ENCODE results near the gene CSNK2A2. TPM values are rescaled to one million over a fixed set of nuclear protein-coding genes. Genes with fewer than 3 reads are reported as not detected.

CSNK2A2 gene
- total RNA-seq, 2 donors from 2014 or later: 72.6 to 84.5 TPM

DNA sequence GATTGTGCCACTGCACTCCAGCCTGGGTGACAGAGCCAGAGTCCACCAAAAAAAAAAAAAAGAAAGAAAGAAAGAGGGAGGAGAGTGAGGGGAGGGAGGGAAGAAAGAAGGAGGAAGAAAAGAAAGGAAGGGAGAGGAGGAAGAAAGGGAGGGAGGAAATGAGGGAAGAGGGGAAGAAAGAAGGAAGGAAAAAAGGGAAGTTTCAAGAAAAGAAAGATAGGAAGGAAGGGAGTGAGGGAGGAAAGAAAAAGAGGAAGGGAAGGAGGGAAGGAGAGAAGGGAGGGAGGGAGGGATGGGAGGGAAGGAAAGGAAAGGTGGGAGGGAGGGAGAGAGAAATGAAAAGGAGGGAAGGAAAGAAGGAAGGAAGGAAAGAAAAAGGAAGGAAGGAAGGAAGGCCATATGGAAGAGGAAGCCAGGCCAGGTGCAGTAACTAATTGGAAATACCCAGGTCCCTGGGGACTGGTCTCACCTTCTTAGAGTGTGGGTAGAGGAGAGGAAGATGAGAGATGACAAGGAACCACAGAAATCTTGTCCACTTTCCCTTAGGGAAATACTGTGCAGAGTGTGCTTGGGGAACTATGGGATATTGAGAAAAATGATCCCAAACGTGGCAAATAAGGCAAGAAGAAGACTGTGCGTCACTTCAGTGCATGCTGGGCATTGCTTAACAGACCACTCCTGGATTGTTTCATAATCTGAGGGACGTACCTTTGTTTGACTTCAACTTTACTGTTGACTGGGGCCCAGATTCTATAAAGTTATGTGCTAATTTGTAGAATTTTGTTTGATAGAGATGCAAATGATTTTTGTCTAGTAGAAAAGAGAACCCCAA, 15.1 kb upstream of the CSNK2A2 start:
- Mint-ChIP-seq H3K4me1 (ENCODE audit: low read depth in 2 of 2) (peaks cover 5 to 10% of the 10 kb centered on the region in 2 donors), H3K27ac (no peak overlapping the region), H3K9me3 (no peaks in the 10 kb centered on the region), H3K36me3 (no peaks in the 10 kb centered on the region), H3K27me3 (peaks cover 29 to 43% of the 10 kb centered on the region in 2 donors), H3K4me3 (no peak overlapping the region)
- DNase-seq (ENCODE audit: low spot score): no peak
- no peak for ATAC-seq

GRCh38 chr16:58211846-58212245, 13.9 kb upstream of the CSNK2A2 start:
- DNase-seq (ENCODE audit: low spot score) (no peak), ATAC-seq (no peak)
- no peak overlapping the region for H3K4me3 Mint-ChIP-seq
- H3K36me3 Mint-ChIP-seq: no peaks in the 10 kb centered on the region
- peaks cover 30 to 46% of the 10 kb centered on the region in 2 donors for H3K27me3 Mint-ChIP-seq
- peaks cover 5 to 10% of the 10 kb centered on the region in 2 donors for H3K4me1 Mint-ChIP-seq (ENCODE audit: low read depth in 2 of 2)
- no peaks in the 10 kb centered on the region for H3K9me3 Mint-ChIP-seq
- no peak overlapping the region for H3K27ac Mint-ChIP-seq

DNA sequence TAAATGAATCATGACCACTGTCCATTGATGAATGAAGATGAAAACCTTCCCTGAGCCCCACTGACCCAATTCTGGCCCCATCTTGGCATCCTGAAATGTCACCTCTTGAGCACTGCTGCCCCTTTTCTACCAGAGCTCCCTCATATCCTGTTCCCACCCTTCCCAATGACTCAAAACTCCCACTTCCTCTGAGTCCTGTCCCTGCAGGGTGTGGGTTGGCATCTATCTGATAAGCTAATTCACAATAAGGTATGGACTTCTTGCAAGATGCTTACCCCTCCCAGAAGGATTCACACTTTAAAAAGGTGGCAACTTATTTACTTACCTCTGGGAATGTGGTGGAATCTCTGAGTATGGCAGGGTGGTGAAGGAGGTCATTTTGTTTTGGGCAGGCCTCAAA, 13.3 kb upstream of the CSNK2A2 start:
- Mint-ChIP-seq H3K4me1 (ENCODE audit: low read depth in 2 of 2) (peaks cover 5 to 10% of the 10 kb centered on the region in 2 donors), H3K27ac (no peak overlapping the region), H3K9me3 (no peaks in the 10 kb centered on the region), H3K36me3 (no peaks in the 10 kb centered on the region), H3K27me3 (peaks cover 35 to 51% of the 10 kb centered on the region in 2 donors), H3K4me3 (no peak overlapping the region)
- ATAC-seq (no peak), DNase-seq (ENCODE audit: low spot score) (no peak)

DNA sequence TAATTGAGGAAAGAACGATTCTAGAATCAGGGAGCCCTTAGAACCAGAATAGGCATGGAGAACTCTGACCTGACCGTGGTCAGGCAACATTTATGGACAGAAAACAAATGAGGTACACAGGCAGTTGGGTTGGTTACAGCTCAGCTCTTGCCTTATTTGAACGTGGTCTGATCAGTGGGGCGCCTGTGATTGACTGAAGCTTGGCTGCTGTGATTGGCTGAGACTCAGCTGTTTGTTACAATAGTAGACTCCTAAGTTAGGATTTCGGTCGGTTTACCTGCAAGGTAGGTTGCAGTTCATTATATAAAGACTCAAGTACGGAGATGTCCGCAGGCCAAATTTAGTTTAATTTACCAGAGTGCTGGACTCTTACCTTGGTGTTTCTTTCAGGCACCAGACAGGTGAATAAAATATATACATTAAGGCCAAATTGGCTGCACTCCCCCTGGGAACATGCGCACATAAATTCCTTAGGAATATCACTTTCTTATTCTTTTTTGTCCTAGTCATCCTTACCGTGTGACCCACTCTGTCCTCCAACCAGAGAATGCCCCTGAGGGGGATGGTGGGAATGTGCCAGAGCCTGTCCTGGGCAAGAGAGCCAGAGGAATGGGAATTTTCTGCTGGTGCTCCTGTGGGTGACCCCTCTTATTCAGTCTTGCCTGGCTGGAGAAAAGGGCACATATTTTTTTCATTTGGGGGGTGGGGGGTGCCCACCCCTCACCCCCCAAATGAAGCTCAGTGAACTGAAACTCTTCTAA, 7.5 kb upstream of the CSNK2A2 start:
- H3K4me1 Mint-ChIP-seq (ENCODE audit: low read depth in 2 of 2): no peaks in the 10 kb centered on the region
- no peaks in the 10 kb centered on the region for H3K36me3 Mint-ChIP-seq
- ATAC-seq (no peak), DNase-seq (ENCODE audit: low spot score) (no peak)
- H3K4me3 Mint-ChIP-seq: no peak overlapping the region
- H3K27me3 Mint-ChIP-seq: peaks cover 23 to 30% of the 10 kb centered on the region in 2 donors
- H3K27ac Mint-ChIP-seq: no peak overlapping the region
- no peaks in the 10 kb centered on the region for H3K9me3 Mint-ChIP-seq

DNA sequence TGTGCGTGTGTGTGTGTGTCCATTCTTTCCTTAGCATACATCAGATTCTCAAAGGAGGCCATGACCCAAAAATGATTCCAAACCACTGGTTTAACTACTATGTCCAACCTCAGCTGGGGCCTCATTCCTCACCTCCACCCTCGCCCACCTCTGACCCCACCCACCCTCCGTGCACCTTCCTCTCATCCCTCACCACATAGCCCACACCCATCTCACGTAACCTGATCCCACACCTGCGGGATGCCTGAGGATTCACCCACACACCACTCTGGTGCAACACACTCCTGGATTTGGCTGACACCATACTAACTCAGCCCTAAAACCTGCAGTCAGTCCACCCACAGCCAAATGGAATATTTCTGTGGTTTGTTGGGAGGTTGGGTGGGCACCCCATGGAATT, 3.3 kb upstream of the CSNK2A2 start:
- no peaks in the 10 kb centered on the region for H3K36me3 Mint-ChIP-seq
- DNase-seq (ENCODE audit: low spot score) (no peak), ATAC-seq (no peak)
- no peak overlapping the region for H3K27ac Mint-ChIP-seq
- peaks cover 18 to 19% of the 10 kb centered on the region in 2 donors for H3K4me1 Mint-ChIP-seq (ENCODE audit: low read depth in 2 of 2)
- no peak overlapping the region for H3K4me3 Mint-ChIP-seq
- H3K9me3 Mint-ChIP-seq: no peaks in the 10 kb centered on the region
- H3K27me3 Mint-ChIP-seq: peaks cover 11 to 24% of the 10 kb centered on the region in 2 donors

DNA sequence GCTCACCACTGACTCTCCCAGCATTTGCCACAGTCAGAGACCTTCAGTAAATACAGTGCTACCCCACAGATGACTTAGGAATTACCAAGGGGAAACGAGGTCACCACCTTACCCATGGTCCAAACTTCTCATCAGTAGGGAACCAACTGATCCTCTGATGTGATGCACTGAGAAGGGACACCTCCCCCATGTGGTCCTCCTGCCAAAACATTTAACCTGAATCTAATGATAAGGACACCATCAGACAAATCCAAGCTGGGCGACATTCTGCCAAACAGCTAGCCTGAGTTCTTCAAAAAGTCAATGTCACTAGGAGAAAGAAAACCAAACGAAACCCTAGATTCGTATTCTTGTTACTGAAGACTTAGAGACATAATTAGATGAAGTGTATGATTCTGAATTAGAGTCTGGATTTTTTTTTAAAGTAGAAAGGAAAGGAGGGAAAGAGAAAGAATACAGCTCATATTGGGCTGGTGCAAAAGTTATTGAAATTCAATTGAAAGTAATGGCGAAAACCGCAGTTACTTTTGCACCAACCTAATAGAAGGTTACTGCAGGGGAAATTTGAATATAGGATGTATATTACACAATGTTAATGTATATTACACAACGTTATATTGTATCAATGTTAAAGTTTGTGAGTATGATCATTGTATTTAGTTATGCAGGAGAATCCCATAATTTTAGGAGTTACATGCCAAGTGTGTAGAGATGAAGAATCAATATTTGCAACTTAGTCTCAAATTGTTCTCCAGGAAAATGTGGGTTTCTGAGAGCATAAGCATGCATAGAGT, 2.3 kb upstream of the CSNK2A2 start:
- ATAC-seq (no peak), DNase-seq (ENCODE audit: low spot score) (no peak)
- peaks cover 23 to 25% of the 10 kb centered on the region in 2 donors for H3K4me1 Mint-ChIP-seq (ENCODE audit: low read depth in 2 of 2)
- H3K27ac Mint-ChIP-seq: no peak overlapping the region
- no peaks in the 10 kb centered on the region for H3K36me3 Mint-ChIP-seq
- H3K4me3 Mint-ChIP-seq: peak overlapping the region; percentile 24
- no peaks in the 10 kb centered on the region for H3K9me3 Mint-ChIP-seq
- H3K27me3 Mint-ChIP-seq: peaks cover 11 to 24% of the 10 kb centered on the region in 2 donors

DNA sequence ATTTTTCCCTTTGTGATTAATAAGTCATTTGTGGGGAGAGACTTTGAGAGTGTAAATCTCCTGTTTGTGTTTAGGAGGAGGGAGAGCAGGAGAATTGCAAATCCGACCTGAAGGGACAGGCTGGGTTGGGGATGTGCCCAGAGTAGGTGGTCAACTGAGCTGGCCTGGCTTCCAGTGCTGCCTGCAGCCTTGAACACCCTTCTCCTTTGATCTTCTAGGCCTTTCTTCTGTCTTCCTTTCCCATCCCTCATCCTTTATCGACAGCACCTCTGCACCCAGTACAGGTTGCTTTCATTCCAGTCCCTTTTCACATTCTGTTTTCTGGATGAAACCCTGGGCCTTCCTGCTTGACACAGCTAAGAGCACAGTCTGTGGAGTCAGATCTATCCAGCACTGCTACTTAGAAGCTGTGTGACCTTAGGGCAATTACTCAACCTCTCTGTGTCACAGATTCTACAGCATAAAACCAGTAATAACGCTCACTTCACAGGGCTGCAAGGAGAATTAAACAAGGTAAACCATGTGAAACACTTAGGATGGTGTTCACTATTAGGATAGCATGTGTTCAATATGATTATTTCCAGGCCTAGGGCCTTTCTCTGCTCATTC, 1.0 kb upstream of the CSNK2A2 start:
- Mint-ChIP-seq H3K4me3 (peak overlapping the region; percentile 80), H3K27me3 (peaks cover 11 to 18% of the 10 kb centered on the region in 2 donors), H3K27ac (peak overlapping the region; percentile 68 to 79), H3K9me3 (no peaks in the 10 kb centered on the region), H3K4me1 (ENCODE audit: low read depth in 2 of 2) (peaks cover 27 to 31% of the 10 kb centered on the region in 2 donors), H3K36me3 (peaks cover 1% of the 10 kb centered on the region)
- ATAC-seq (no peak), DNase-seq (ENCODE audit: low spot score) (no peak)

DNA sequence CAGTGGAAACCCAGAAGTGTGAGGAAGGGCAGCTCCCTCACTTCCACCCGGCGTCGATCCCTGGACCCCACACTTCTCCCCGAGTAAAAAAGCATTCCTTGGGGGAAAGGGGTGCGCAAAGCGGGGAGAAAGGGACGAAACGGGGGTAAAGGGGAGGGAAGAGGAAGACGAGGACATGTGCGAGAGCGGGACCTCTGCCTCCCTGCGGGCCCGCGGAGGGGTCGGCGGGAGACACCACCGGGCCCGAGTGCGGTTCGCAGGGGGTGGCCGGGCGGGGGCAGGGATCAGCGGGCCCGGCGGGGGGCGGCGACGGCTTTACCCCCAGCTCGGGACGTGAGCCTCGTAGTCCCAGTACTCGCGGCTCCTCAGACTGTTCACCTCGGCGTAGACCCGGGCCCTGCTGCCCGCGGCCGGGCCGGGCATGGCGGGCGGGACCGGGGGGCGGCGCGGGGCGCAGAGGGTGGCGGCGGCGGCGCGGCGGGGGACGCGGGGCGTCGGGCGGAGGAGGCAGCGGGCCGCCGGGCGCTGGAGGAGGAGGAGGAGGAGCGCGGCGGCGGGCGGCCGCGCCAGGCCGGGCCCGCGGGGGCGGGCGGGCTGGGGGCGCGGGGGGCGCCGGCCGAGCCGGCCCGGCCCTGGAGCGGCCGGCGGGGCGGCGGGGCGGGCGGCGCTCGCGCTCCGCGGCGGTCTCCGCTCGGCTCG, 443 bp downstream of the CSNK2A2 start:
- Mint-ChIP-seq H3K9me3 (no peaks in the 10 kb centered on the region), H3K27ac (peak overlapping the region; percentile 64 to 88), H3K4me3 (peak overlapping the region; percentile 91), H3K27me3 (peaks cover 8 to 11% of the 10 kb centered on the region in 2 donors), H3K36me3 (peaks cover 5% of the 10 kb centered on the region), H3K4me1 (ENCODE audit: low read depth in 2 of 2) (peaks cover 34% of the 10 kb centered on the region in 2 donors)
- no peak for DNase-seq (ENCODE audit: low spot score)
- ATAC-seq: peak; percentile 59 to 69

DNA sequence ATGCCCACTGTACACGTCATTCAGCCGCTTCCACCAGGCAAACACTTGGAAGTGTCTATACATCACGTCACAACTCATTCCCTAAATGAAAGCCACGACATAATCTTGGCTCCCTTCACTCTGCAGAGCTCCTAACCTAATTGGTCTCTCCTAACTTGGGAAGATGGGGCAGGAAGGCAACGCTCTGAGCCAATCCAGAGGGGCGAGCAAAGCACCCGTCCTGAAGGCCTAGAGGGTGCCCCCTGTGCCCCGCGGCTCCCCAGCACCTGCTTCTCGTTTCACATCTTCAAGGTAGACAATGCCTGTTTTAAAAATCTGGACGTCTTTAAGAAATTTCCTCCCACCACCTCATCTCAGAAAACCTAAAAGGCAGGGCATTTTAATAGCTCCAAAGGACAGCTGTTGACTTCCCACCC, 1.0 kb downstream of the CSNK2A2 start:
- H3K27me3 Mint-ChIP-seq: peaks cover 8 to 11% of the 10 kb centered on the region in 2 donors
- no peak for ATAC-seq

GRCh38 chr16:58195771-58196170, 2.1 kb downstream of the CSNK2A2 start:
- Mint-ChIP-seq H3K27ac (peak overlapping the region in 1 of 2 donors; percentile 88), H3K9me3 (no peaks in the 10 kb centered on the region), H3K36me3 (peaks cover 15% of the 10 kb centered on the region), H3K27me3 (peaks cover 3 to 11% of the 10 kb centered on the region in 2 donors), H3K4me1 (ENCODE audit: low read depth in 2 of 2) (peaks cover 44% of the 10 kb centered on the region in 2 donors), H3K4me3 (peak overlapping the region; percentile 91)
- DNase-seq (ENCODE audit: low spot score) (no peak), ATAC-seq (no peak)

More for the DNA sequence above, 1.0 kb downstream of the CSNK2A2 start:
- DNase-seq (ENCODE audit: low spot score): no peak
- no peaks in the 10 kb centered on the region for H3K9me3 Mint-ChIP-seq
- peaks cover 8% of the 10 kb centered on the region for H3K36me3 Mint-ChIP-seq
- H3K4me3 Mint-ChIP-seq: peak overlapping the region; percentile 91
- H3K27ac Mint-ChIP-seq: peak overlapping the region; percentile 64 to 88
- peaks cover 37% of the 10 kb centered on the region in 2 donors for H3K4me1 Mint-ChIP-seq (ENCODE audit: low read depth in 2 of 2)

GRCh38 chr16:58195344-58195743, 2.6 kb downstream of the CSNK2A2 start:
- no peak overlapping the region for H3K27ac Mint-ChIP-seq
- ATAC-seq: no peak
- peaks cover 16% of the 10 kb centered on the region for H3K36me3 Mint-ChIP-seq
- H3K9me3 Mint-ChIP-seq: no peaks in the 10 kb centered on the region
- H3K4me3 Mint-ChIP-seq: no peak overlapping the region
- H3K27me3 Mint-ChIP-seq: peaks cover 3 to 8% of the 10 kb centered on the region in 2 donors
- H3K4me1 Mint-ChIP-seq (ENCODE audit: low read depth in 2 of 2): peaks cover 45 to 46% of the 10 kb centered on the region in 2 donors
- DNase-seq (ENCODE audit: low spot score): no peak

DNA sequence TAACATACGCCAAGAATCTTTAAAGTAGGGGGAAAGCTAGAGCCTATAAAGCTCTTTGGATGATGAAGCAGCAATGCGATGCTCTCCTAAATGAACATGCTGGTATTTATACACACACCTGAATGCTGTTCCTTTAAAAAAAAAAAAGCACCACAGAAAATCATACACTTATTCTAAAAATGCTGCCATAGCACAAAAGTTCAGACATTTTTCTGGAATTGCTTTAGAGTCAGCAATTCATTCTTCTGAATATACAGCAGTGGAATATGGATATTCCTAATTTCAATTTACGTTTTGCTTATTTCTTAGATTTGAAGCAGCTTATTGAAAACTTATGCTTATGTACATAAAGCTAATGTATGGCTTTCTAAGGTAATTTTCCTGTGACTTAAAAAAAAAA, 3.1 kb downstream of the CSNK2A2 start:
- Mint-ChIP-seq H3K4me1 (ENCODE audit: low read depth in 2 of 2) (peaks cover 45 to 46% of the 10 kb centered on the region in 2 donors), H3K4me3 (no peak overlapping the region), H3K27me3 (peaks cover 3% of the 10 kb centered on the region in 2 donors), H3K36me3 (peaks cover 16% of the 10 kb centered on the region), H3K9me3 (no peaks in the 10 kb centered on the region), H3K27ac (no peak overlapping the region)
- DNase-seq (ENCODE audit: low spot score): no peak
- no peak for ATAC-seq
